ENCODE measurements around the gene ERC2.

DNA sequence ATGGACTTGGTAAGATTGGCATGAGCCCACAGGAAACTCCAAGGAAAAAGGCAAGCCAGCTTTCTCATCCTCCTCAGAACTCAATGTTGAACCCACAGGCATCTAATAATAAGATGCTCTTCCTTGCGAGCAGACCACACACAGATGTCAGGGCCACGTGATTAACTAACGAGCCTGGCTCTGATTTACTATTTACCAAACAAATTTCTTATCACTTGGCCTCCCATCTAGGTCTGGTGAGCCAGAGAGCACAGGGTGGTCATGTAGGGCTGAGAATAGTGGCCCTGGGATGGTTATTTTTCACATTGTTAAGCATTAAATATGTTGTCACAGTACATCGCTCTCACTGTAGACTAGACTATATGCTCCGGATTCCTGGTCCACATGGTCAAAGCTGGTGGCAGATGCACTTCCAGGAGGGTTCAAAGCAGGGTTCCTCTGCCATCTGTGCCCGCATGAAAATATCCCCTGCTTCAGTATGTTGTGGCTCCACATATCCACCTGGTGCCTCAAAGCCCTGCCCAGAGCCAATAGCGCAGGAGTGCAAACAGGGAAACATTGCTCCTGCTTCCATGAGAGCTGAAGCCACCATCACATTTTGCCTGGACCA, 508.7 kb downstream of the ERC2 start:
- TF ChIP-seq, protein P1, sequence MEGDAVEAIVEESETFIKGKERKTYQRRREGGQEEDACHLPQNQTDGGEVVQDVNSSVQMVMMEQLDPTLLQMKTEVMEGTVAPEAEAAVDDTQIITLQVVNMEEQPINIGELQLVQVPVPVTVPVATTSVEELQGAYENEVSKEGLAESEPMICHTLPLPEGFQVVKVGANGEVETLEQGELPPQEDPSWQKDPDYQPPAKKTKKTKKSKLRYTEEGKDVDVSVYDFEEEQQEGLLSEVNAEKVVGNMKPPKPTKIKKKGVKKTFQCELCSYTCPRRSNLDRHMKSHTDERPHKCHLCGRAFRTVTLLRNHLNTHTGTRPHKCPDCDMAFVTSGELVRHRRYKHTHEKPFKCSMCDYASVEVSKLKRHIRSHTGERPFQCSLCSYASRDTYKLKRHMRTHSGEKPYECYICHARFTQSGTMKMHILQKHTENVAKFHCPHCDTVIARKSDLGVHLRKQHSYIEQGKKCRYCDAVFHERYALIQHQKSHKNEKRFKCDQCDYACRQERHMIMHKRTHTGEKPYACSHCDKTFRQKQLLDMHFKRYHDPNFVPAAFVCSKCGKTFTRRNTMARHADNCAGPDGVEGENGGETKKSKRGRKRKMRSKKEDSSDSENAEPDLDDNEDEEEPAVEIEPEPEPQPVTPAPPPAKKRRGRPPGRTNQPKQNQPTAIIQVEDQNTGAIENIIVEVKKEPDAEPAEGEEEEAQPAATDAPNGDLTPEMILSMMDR (IDR thresholded peaks at IDR 0.05): no peak
- TF ChIP-seq POLR2A (IDR thresholded peaks at IDR 0.05) (no peak), EP300 (IDR thresholded peaks at IDR 0.05) (no peak), POLR2AphosphoS5 (IDR thresholded peaks at IDR 0.05) (no peak)
